Measurements from ENCODE around the gene C6orf132. TPM values are rescaled to one million over a fixed set of nuclear protein-coding genes. Genes with fewer than 3 reads are reported as not detected.

C6orf132 gene
- total RNA-seq, 4 donors from 2014 or later, result 3.0 to 19.0 (median 3.6) TPM

GRCh38 chr6:42095776-42096541 is 46.5 kb downstream of the C6orf132 start:
- TF ChIP-seq CTCF (IDR thresholded peaks at IDR 0.05), result no peak
- no peak for DNase-seq (ENCODE audit: low spot score)
- ATAC-seq (ENCODE audit: low FRiP score), result no peak

GRCh38 chr6:42095094-42095493 is 47.3 kb downstream of the C6orf132 start:
- no peak for ATAC-seq (ENCODE audit: low FRiP score)

GRCh38 chr6:42093582-42094329 is 48.7 kb downstream of the C6orf132 start:
- TF ChIP-seq CTCF (IDR thresholded peaks at IDR 0.05), result no peak
- DNase-seq (ENCODE audit: low spot score) (no peak), ATAC-seq (ENCODE audit: low FRiP score) (no peak)

More at GRCh38 chr6:42095094-42095493, 47.3 kb downstream of the C6orf132 start:
- no peak for DNase-seq (ENCODE audit: low spot score)
- TF ChIP-seq CTCF (IDR thresholded peaks at IDR 0.05), result no peak

- DNase-seq (ENCODE audit: low spot score), result no peak
- no peak for TF ChIP-seq CTCF (IDR thresholded peaks at IDR 0.05)
- no peak for ATAC-seq (ENCODE audit: low FRiP score)
These were observed 50.7 kb downstream of the C6orf132 start for GRCh38 chr6:42091718-42092023.

- DNase-seq (ENCODE audit: low spot score) (no peak), ATAC-seq (ENCODE audit: low FRiP score) (no peak)
- no peak for TF ChIP-seq CTCF (IDR thresholded peaks at IDR 0.05)
These were observed 51.4 kb downstream of the C6orf132 start for GRCh38 chr6:42090819-42091717.

- no peak for DNase-seq (ENCODE audit: low spot score)
- ATAC-seq (ENCODE audit: low FRiP score), result peak; percentile 73
- TF ChIP-seq CTCF (IDR thresholded peaks at IDR 0.05), result no peak
These were observed 54.3 kb downstream of the C6orf132 start for GRCh38 chr6:42088101-42088591.

Data from omental fat pad (tissue), 4 donors.